IPS-18c (cell line): ENCODE measurements around the gene AK4.

ENCODE experiments used
- H3K4me3 ChIP-seq: 2 replicates; pipeline ENCODE4 v1.7.0; 2013; ENCODE audit warnings: low read depth, mild to moderate bottlenecking, low read length, moderate library complexity; ENCODE audit not compliant: insufficient read depth
- H3K9me3 ChIP-seq: one replicate; pipeline ENCODE4 v1.6.1; 2013; ENCODE audit warnings: mild to moderate bottlenecking, low read length, moderate library complexity; ENCODE audit not compliant: control insufficient read depth, insufficient read depth

AK4 gene

DNA sequence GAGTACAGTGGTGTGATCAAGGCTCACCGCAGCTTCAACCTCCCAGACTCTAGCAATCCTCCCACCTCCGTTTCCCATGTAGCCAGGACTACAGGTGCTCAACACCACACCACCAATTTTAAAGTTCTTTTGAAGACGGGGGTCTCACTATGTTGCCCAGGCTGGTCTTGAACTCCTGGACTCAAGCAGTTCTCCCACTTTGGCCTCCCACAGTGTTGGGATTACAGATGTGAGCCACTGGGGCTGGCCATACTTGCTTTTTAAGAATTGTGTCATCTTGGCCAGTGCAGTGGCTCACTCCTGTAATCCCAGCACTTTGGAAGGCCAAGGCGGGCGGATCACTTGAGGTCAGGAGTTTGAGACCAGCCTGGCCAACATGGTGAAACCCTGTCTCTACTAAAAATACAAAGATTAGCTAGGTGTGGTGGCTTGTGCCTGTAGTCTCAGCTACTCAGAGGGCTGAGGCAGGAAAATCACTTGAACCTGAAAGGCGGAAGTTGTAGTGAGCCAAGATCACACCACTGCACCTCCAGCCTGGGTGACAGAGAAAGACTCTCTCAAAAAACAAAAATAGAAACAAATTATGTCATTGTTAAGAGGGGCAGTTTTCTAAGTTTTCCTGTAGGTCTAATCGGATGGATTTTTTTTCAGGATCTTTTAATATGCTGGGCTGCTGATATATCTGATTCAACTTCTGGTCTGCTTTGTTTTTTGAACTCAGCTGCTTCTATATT lies 18.7 kb downstream of the AK4 start:
- Histone ChIP-seq H3K4me3 (no peak overlapping the region), H3K9me3 (no peaks in the 10 kb centered on the region)

DNA sequence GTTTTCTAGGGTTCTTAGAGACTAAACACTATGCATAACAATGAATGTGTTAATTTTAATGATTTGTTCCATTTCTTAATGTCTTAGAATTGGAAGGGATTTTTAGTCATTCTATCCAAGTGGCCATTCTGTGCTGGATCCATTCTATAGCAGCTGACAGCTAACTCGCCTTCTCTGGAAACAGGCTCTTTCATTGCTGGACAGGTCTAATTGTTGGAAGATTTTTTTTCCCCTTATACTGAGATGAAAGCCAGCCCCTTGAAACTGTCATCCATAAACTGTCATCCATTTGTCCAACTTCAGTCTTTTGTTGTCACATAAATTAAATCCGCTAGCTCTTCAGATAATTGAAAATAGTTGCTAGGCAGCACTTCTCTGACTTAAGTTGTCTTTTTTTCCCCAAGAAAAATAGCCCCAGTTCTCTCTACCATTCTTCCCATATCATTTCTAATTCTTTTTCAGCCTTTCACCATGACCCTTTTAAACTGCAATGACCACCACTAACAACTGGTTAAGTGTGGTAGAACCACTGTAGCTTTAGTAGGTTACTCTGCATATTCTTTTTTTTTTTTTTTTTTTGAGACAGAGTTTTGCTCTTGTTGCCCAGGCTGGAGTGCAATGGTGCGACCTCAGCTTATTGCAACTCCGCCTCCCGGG lies 19.7 kb downstream of the AK4 start:
- no peaks in the 10 kb centered on the region for H3K9me3 ChIP-seq

DNA sequence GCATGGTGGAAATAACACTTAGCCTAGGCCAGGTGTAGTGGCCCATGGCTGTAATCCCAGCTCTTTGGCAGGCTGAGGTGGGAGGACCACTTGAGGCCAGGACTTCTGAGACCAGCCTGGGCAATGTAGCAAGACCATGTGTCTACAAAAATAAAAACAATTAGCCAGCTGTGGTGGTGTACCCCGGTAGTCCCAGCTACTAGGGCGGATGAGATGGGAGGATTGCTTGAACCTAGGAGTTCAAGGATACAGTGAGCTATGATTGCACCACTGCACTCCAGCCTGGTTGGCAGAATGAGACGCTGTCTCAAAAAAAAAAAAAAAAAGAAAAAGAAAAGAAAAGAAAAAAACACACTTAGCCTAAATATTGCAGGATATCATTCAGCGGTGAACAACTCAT lies 20.9 kb downstream of the AK4 start:
- H3K9me3 ChIP-seq, result no peaks in the 10 kb centered on the region
- H3K4me3 ChIP-seq, result no peak overlapping the region

More for the DNA sequence above, 19.7 kb downstream of the AK4 start:
- H3K4me3 ChIP-seq, result no peak overlapping the region

DNA sequence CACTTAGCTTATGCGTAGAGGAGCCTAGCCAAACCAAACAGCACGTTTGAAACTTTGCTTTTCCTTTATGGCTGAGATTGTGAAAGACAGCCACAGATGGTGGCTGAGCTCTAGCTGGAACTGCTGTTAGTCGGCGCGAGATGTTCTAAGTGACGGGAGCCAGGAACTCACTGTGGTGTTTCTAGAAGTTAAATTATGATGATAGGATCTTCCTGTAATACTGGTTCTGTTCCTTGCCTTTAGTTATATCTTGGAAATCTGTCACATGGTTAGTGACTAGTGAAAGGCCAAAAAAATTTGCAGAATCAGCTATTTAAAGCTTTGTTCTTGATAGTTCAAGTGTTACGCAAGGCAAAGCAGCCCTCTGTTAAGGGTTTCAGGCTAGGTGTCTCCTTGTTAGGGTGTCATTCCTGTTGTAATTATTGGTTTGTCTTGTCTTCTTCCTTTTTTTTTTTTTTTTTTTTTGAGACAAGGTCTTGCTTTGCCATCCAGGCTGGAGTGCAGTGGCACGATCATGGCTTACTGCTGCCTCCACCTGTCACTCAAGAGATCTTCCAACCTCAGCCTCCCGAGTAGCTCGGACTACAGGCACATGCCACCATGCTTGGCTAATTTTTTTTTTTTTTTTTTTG lies 22.6 kb downstream of the AK4 start:
- H3K4me3 ChIP-seq, result no peak overlapping the region
- H3K9me3 ChIP-seq, result no peaks in the 10 kb centered on the region

DNA sequence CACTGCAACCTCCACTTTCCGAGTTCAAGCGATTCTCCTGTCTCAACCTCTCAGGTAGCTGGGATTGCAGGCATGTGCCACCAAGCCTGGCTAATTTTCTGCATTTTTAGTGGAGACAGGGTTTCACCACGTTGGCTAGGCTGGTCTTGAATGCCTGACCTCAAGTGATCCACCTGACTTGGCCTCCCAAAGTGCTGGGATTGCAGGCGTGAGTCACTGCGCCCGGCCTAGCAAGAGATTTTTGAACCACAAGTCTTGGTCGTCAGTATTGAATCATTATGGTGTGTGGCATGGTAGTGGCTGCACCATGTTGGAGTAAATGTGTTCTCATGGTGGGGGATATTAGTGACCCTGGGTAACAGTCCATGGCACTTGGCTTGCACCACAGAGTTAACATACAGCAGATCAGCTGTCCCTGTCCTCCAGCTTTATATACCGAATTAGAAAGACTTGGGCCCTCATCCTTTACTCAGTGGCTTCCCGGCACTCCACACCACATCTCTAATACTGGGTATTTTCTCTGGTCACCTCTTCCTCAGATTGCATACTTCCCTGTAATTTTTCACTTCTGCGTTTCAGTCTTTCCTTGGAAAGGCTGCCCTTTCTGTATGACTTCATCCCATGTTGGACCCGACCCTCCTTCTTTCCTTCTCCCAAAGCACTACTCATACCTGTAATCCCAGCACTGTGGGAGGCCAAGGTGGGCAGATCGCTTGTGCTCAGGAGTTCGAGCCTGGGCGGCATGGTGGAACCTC lies 25.1 kb downstream of the AK4 start:
- Histone ChIP-seq H3K4me3 (no peak overlapping the region), H3K9me3 (no peaks in the 10 kb centered on the region)

DNA sequence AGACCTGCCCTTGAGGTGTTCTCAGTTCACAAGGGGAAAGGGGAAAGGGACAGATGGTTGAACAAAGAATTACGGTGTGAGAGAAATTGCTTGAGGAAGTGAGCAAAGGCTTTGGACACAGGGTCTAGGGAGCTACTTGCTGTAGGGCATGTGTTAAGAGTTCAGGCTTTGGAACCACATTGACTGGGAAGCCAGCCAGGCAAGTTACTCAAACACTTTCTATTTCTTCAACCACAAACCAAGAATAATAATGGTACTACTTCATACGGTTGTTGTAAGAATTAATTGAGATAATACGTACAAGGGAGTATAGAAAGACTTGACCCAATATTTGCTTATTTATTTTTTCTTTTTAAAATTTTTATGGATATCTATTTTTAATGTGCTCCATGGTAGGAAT lies 26.6 kb downstream of the AK4 start:
- no peak overlapping the region for H3K4me3 ChIP-seq
- no peaks in the 10 kb centered on the region for H3K9me3 ChIP-seq

DNA sequence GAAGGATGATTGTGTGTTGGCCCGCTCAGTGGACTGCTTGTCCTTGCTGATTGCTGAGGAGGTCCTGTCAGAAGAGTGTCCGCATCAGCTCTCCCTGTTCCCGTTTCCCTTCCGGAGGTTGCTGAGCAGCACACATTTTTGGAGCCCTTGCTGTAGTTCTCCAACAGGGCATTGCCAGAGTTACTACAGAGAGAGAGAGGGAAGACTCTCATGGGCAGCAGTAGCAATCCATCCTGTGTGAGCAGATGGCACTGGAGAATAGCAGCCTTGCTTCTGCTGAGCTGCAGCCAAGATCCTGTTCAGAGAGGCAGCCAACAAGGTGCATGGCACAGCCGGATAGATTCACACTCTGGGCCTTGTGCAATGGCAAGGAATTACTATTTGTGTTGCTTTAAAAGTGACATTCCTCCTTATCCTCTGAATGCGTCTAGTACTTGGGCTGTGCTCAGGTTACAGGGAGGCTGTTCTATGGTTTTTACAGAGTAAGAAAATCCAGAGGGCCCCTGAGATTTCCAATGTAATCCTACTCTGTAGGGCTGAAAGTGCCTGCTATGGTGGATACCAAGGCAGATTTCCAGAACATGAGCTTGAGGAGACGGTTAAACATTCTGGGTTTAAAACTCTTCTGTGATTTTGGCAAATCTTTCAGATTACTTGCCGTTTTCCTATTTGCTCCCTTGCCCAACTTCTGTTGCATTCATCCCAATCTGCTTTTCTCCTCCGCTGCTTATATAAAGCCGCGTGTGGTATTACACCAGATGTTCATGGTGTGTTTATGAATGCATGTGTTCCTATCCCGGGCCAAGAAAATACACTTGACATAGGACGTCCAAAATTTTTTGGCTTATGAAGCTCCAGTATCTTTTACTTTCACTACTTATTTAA lies 27.4 kb downstream of the AK4 start:
- no peak overlapping the region for H3K4me3 ChIP-seq
- no peaks in the 10 kb centered on the region for H3K9me3 ChIP-seq

DNA sequence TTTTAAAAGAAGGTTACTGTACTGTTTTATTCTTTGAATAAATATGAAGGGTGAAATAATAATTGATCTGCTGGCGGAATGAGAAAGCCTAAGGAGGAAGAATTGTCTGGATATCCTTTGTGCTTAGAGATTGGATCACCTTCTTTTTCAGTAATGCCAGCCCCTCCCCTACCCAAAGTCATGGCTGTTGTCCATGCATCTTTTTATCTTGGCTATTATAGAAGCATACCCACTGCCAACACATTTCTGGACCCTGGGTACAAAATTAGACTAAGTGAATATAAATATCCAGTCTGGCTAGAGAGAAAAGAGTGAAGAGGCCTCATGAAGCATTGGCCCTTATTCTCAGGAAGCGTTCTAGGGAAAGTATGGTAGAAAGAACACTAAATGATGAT lies 28.1 kb downstream of the AK4 start:
- Histone ChIP-seq H3K4me3 (no peak overlapping the region), H3K9me3 (no peaks in the 10 kb centered on the region)

DNA sequence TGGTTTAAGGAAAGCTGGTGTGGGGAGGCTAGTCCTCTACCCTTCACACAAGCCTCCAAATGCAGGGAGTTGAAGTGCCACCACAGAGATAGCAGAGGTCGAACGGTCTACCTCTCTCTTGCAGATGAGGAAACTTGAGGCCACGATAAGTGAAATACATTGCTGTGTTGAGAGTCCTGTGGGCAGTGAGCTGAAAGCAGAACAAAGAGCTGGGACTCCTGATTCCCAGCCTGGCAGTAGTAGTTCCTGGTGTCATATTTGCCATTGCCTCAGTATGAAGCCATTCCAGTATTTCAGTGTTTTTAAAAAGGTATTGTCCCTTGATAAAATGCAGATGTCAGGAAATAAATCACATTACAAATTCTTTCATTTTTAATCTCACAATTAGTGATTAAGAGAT lies 28.6 kb downstream of the AK4 start:
- H3K4me3 ChIP-seq, result no peak overlapping the region

DNA sequence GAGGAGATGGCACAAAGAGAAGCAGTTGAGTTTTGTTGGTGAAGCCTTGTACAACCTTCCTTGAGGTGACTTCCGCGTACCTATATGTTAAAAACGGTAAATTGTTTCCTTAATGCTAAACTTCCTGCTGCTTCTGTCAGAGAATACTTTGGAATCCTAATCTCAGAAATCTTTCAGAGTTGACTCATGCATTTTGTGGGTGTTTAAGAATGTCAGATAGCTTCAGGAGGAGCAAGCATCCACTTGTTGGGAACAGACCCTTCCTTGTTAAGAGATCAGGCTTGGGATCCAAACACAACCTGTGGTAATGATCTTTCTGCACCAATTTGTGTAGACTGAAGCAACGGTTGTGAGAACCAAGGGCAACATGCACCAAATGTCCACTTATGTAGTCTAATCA lies 29.5 kb downstream of the AK4 start:
- H3K4me3 ChIP-seq, result no peak overlapping the region
- H3K9me3 ChIP-seq, result no peaks in the 10 kb centered on the region

More for the DNA sequence above, 28.6 kb downstream of the AK4 start:
- no peaks in the 10 kb centered on the region for H3K9me3 ChIP-seq

DNA sequence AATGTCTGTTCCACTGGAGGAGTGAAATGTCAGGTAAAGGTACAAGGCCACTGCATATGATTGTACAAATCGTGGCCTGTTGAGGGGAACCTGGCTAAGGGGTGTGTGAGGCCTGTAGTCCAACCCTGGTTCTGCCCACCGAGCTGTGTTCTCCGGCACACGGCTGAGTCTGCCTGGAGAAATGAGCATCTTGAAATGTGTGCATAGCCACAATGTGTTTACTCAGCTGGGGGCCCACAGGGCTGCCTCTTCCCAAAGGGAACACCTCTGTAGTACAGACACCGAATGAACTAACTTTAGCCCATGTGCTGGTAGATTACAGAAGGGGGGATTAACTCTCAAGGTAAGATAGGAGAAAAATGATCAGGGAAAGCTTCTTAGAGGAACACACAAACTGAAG lies 30.2 kb downstream of the AK4 start:
- Histone ChIP-seq H3K4me3 (no peak overlapping the region), H3K9me3 (no peaks in the 10 kb centered on the region)

DNA sequence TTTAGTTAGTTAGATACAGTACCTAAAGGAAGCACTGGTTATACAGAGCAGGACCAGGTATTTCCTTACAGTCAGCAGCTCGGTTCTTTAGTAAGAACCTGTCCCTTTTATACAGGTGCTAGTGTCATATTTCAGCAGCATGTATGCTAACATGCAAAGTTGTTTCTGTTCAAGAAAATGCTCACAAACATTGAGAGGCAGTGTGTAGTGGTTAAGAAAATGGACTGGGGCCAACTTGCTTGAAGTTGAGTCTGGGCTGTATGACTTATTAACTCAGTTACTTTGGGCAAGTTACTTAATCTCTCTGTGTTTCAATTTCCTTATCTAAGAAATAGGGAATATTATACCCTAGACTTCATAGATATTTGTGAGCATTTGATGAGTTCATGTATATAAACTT lies 31.1 kb downstream of the AK4 start:
- H3K9me3 ChIP-seq, result no peaks in the 10 kb centered on the region
- no peak overlapping the region for H3K4me3 ChIP-seq

DNA sequence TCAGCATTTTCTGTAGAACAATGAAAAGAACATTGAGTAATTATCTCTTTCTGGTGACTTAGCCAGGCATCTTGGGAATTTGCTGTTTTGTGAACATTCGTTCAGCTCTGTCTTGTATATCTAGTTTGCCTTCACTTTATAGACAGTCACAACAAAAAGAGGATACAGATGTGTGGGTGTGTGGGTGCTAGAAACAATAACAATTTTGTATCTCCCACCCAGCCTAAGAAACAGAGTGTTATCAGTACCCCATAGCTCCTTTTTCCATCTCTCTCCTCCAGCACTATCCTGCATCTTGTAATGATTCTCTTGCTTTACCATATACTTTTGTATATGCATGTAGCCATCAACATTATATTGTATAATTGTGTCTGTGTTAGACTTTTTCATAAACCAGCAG lies 33.0 kb downstream of the AK4 start:
- Histone ChIP-seq H3K4me3 (no peak overlapping the region), H3K9me3 (no peaks in the 10 kb centered on the region)

DNA sequence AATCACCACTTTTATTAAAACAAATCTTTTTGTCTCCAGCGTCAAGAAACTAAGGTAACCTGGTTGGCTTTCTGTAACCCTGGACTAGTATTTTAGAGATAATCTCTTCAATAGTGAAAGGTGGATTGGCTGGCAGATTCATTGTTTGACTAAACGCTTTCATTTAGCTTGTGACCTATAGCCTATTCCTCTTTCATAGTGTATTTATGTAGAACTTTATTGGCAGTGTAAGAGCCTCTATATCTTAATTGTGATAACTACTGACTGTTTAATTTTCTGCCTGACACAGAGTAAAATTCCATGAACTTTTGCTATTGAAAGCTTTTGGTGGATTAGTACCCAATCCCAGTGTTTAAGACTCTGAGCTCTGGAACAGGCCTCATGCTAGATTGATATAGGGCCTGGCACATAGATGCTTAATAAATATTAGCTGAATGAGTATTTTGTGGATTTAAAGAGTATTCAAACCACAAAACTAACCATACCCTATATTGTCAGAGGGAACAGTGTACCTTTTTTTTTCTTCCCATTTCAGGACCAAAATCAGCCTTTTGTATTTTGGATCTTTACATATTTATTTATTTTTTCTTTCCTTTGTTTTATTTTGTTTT lies 34.8 kb downstream of the AK4 start:
- H3K9me3 ChIP-seq, result no peaks in the 10 kb centered on the region

DNA sequence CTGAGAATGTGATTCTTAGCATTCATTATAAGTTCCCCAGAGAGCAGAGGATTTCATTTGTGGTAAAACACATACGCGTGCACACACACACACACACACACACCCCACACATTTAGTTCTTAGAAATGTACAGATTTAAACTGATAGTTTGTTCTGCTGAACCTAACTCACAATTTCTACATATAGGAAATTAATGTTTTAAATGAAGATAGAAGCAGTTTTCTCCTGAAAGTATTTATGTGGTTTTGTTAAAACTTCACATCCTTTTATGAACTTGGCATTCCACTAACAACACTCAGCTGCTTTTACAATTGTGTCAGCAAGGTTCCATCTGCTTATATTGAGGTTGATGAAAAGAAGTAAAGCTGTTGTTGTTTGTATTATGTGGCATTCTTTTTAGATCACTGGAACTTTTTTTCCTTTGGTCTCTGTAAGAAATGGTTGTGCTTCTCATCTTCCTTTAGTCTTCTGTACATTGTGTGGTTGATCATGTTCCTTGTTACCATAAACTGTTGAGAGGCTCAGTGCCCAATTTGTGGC lies 41.6 kb downstream of the AK4 start:
- Histone ChIP-seq H3K4me3 (no peak overlapping the region), H3K9me3 (peaks cover 4% of the 10 kb centered on the region)

More for the DNA sequence above, 34.8 kb downstream of the AK4 start:
- H3K4me3 ChIP-seq, result no peak overlapping the region

DNA sequence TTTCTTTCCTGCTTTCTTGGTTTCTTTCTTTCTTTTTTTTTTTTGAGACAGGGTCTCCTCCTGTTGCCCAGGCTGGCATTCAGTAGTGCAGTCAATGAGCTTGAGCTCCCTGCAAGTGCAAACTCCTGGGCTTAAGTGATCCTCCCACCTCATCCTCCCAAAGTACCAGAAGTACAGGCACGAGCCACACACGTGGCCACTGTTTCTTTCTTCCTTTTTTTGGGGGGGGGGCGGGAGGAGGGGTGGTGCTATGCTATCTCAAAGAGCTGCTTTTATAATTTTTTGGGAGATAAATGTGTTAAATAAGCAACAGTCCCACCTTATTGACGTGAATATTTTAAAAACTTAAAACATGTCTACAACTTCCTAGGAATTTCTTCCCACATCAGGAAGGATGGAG lies 42.2 kb downstream of the AK4 start:
- H3K4me3 ChIP-seq, result no peak overlapping the region

More for the DNA sequence above, 42.2 kb downstream of the AK4 start:
- H3K9me3 ChIP-seq, result peaks cover 4% of the 10 kb centered on the region
